Hippocampal formation (tissue), 2 donors: ENCODE measurements around the gene SVIL.
A peak's percentile ranks its signal among the peaks of the same experiment; 100 is the strongest.
"Not testable (repeated sequence)": the region's sequence is repeated elsewhere in the genome, so short reads cannot be mapped to it uniquely, and the experiment has no call there.

Experiments used
- DNase-seq, 2 donors: peaks; one replicate each; lab custom pipeline; 2025; lab: John Stamatoyannopoulos, UW

Gene SVIL

GRCh38 chr10:29515104-29515503 lies 119.7 kb downstream of the SVIL start:
- not testable (repeated sequence) for DNase-seq

DNA sequence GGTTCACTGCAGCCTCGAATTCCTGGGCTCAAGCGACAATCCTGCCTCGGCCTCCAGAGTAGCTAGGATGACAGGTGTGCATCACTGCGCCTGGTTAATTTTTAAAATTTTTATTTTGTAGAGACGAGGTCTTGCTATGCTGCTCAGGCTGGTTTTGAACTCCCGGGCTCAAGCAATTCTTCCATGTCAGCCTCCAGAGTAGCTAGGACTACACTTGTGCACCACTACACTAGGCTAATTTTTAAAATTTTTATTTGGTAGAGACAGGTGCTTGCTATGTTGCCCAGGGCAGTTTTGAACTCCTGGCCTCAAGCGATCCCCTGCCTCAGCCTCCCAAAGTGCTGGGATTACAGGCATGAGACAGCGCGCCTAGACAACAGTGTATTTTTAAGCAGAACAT lies 120.5 kb downstream of the SVIL start:
- no peak for DNase-seq

GRCh38 chr10:29512425-29512974 lies 122.3 kb downstream of the SVIL start:
- no peak for DNase-seq

GRCh38 chr10:29511806-29512205 lies 123.0 kb downstream of the SVIL start:
- DNase-seq, result not testable (repeated sequence)

GRCh38 chr10:29510483-29511157 lies 124.2 kb downstream of the SVIL start:
- DNase-seq, result not testable (repeated sequence)

- no peak for DNase-seq
Observed at GRCh38 chr10:29508554-29509244, 126.1 kb downstream of the SVIL start.

GRCh38 chr10:29507750-29508149 lies 127.0 kb downstream of the SVIL start:
- DNase-seq, result not testable (repeated sequence)

- not testable (repeated sequence) for DNase-seq
Observed at GRCh38 chr10:29506324-29506921, 128.3 kb downstream of the SVIL start.

- no peak for DNase-seq
Observed at GRCh38 chr10:29502351-29502750, 132.4 kb downstream of the SVIL start.

DNA sequence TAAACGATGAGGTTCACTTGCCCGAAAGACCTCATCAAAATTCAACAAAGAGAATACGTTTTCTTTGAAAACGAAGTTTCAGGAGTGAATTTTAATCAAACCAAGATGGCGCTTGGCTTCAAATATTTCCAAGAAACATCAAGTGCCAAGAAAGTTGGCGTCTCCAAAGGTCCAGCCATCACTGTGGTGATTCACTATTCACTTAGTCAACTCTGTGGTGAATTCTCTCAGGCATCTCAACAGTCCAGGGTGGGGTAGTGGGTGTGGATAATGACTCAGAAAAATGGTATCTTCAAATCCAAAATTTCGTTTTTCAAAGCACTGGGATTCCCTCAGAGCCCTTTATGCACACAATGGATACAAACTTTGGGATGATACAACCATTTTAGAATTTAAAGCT lies 133.1 kb downstream of the SVIL start:
- no peak for DNase-seq

DNA sequence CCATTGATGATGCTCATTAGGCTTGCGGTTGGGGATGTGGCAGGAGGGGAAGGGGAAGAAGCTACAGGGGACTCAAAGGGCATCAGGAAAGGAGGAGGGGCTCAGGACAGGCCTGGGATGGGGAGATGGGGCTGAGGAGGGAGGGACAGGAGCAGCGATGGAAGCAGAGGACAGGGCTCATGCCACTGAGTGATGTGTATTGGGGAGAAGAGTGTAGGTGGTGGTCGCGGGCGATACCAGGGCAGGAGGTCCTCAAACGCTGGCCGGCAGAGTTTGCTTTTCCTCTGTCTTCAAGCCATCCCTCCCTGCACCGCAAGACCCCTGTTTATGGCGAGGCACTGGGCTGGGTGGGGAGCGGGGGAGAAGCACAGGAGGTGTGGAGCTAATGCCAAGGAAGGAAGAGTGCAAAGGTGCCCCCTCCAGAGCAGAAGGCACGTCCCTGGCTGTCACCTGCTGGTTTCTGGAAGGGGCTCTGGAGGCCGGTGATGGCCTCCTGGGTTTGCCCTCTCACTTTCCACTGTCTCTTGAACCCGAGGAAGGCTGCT lies 134.7 kb downstream of the SVIL start:
- no peak for DNase-seq

DNA sequence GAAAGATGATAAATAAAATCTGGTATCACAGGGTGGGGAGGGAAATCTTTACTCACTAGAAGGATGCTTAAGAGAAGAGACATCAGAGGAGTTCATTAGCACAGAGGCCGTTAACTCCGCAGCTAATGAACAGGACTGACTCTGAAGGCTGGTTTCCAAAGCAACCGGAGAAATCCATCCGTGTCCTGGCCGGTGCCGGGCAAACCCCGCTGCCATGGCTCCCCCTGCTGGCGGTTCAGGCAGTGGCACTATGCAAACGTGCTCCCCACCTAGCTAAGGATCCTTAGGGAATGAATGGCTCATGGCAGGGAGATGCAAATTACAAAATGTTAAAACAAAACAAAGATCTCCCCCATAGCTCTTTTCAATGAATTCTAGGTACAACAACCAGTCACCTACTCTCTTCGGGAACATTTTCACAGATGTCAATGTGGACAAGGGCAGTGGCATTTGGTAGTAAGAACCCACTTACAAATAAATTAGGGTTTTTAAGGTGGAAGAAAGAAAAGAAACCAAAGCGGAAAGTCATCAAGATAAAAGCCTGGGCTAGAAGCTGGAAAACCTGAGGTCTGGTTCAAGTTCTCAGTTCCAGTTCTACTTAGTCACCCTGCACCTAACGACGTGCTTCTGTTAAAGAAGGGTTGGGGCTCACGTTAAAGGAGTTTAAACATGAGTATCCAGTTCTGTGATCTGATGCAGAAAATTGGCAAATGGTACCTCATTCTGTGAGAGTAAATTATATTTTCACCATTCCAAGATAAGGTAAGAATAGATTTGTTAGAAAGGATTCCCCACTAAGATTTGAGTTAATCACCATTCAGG lies 138.2 kb downstream of the SVIL start:
- DNase-seq, result peak; percentile 5 to 58

DNA sequence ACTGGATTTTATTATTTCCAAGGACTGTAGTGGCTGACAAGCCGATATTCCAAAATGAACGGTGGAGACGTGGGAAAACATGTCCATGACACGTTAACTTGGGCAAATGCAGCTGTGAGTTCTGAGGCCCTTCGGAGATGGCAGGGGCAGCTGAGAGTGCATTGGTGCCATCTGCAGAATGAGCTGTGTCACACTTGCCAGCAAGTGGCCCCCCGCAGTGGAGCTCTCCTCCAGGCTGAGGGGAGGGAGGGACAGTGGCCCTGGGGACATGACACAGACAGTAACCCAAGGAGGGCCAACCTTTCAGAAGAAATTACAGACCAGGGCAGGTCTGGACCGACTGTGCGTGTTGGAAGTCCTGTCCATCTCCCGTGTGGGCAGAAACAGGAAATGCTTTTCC lies 139.4 kb downstream of the SVIL start:
- DNase-seq, result no peak

- no peak for DNase-seq
Observed at GRCh38 chr10:29493697-29494096, 141.1 kb downstream of the SVIL start.

DNA sequence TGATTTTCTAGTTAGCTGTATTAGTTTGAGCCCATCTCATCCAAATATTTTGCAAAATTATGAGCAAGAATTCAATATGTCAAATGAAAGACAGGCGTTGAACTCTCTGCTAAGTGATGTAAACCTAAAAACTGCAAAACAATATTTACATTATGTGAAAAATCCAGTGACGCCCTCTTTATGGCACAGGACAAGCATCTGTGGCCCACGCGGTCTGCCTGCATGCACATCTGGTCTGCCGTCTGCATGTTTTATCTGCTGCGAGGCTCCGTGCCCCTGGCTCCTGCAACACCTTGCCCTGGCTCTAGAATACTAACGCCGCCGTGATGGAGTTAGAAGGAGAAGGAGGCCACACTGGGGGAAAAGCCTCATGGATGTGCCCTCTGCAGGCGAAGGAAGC lies 142.0 kb downstream of the SVIL start:
- no peak for DNase-seq

GRCh38 chr10:29491918-29492317 lies 142.9 kb downstream of the SVIL start:
- DNase-seq, result no peak

DNA sequence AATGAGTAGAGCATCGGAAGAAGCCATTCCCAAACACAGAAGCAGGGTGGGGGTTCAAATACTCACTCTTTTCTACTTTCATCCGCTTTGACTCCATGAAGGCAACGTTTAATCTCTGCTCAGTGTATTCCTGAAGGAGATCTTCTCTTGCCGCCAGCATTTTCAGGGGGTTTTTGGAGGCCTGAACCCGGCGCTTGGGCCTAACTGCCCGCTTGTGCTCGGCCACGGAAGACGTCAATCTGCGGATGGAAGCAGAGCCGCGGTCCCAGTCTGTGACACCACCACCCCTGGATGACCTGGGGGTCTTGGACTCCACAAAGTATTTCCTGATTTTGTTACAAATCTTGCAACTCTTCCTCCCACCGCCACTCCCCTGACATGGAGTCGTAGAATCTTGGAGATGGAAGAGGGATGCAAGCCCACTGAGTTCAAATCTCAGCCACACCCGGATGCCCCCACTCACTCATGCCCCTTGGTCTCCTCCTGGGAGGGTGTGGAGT lies 143.9 kb downstream of the SVIL start:
- not testable (repeated sequence) for DNase-seq

DNA sequence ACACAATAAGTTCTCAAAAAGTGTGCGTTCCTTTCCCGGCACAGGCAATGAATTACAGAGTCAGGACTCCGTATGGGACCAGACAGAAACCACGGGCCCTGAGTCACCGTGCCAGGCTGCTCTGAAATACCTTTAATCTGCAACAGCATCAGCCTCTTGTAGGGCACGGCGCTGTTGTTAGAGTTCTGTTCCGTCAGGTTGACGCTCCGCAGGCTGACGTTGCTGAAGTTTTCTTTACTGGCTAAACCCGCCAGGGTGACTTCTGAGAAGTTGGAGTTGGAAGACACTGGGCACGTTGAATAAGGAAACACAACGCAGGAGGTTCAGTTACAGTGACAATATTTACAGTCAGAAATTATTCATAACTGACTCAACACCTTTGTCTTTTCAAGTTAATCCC lies 146.3 kb downstream of the SVIL start:
- DNase-seq, result not testable (repeated sequence)

DNA sequence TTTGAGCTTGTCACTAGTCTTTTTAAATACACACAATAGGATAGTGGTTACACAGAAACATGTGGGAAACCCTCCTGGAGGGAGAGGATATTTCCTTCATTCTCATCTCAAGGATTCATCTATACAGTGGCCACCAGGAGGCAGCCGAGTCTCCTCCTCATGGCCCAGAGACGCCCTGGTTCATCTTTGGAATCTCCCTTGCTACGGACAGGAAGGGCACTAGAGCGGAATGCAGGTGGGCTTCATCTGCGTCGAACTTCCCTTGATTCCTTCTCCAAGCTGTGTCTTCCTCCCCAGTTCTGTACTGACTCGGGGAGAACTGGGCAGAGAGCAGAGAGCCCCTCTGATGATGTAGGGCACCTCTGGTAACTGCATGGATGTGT lies 146.9 kb downstream of the SVIL start:
- not testable (repeated sequence) for DNase-seq

DNA sequence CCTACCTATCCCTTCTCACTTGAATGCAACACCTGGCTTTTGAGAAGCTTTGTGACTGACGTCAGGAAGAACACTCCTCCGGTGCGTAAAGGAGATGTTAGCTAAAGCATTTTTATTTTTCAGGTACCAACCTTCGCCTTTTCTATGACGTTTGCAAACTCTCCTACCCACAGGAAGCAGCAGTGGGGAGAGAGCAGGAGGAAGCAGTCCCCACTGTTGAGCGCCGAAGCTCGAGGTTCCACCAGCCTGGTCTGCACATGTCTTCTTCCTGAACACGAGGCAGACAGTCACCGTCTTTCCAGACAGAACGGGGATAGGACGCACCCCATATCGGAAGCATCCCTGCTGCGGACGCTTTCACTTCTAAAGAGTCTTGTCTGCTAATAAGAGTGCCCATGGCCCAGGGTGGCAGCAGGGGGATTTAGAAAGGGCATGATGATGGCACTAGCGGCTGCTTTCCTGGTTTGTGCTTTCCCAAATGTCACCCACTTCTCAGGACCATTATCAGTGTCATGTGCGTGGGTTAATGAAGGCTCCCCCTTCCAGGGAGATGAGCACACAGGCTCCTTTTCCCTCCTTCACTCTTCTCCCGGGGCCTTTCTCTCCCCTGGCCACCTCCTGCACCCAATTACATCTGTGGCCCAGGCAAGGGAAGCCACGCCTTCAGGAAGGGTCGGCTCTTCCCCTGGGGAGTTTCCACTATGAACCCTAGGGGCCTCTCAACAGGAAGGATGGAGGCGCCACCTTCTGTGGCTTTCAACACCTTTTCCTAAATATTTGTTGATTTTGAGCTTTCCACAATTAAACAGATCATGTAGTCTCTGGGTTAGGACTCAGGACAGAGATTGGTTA lies 147.5 kb downstream of the SVIL start:
- not testable (repeated sequence) for DNase-seq

DNA sequence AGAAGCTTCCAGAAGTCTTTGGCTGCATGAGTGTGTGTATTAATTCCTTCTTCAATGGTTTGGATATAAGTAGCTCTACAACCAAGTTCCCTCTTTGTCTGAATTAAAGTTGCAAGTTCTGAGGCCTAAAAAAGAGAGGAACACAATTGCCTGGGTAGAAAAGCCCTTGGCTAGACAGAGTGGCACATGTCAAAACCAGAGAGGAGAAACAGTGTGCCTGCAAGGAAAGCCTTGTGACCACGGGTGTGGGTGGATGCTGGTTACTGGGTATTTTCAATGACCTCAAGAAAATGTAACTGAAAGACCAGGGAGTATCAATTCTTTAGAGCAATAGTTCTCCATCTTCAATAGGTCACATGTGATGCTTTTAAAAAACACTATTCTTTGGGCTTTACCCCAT lies 148.3 kb downstream of the SVIL start:
- no peak for DNase-seq
